Neural crest cell (in vitro differentiated cells): ENCODE data around the gene ITPR1. TPM values are rescaled to one million over a fixed set of nuclear protein-coding genes. Genes with fewer than 3 reads are reported as not detected.
A peak's percentile ranks its signal among the peaks of the same experiment; 100 is the strongest.

Experiments
- DNase-seq: peaks from one replicate; pipeline ENCODE4 v3.0.0; 2021; ENCODE audit warnings: low read depth, mixed read lengths, low spot score
- H3K27ac Mint-ChIP-seq: one replicate; pipeline ENCODE4 v1.8.0; 2021; ENCODE audit warnings: mild to moderate bottlenecking, mixed read lengths; ENCODE audit not compliant: unreplicated experiment
- H3K27me3 Mint-ChIP-seq: 2 replicates; pipeline ENCODE4 v1.8.0; 2021; ENCODE audit warnings: low read depth, mild to moderate bottlenecking, mixed read lengths
- H3K36me3 Mint-ChIP-seq: 2 replicates; pipeline ENCODE4 v1.8.0; 2021; ENCODE audit warnings: low read depth, mild to moderate bottlenecking, mixed read lengths
- H3K4me1 Mint-ChIP-seq: 2 replicates; pipeline ENCODE4 v1.8.0; 2021; ENCODE audit warnings: mixed read lengths
- H3K4me3 Mint-ChIP-seq: one replicate; pipeline ENCODE4 v1.8.0; 2021; ENCODE audit warnings: mild to moderate bottlenecking, mixed read lengths
- H3K9me3 Mint-ChIP-seq: 2 replicates; pipeline ENCODE4 v1.8.0; 2021; ENCODE audit warnings: mixed read lengths
- CTCF ChIP-seq: fragments of 200-600 bp; sonication (generic); conservative IDR thresholded peaks from 2 replicates; pipeline ENCODE4 v1.5.0; 2021; ENCODE audit warnings: antibody characterized with exemption, mild to moderate bottlenecking
- total RNA-seq: library from RNA; stranded (reverse); gene quantifications from 2 replicates; pipeline ENCODE4 v1.2.1, GENCODE V29; 2021

Gene ITPR1
- total RNA-seq, 1 donor from 2014 or later = 4.8 TPM

- Mint-ChIP-seq H3K27me3 (peaks cover 18% of the 10 kb centered on the region), H3K4me1 (no peaks in the 10 kb centered on the region), H3K4me3 (no peak overlapping the region), H3K36me3 (peaks cover 3% of the 10 kb centered on the region), H3K27ac (no peak overlapping the region), H3K9me3 (peaks cover 8% of the 10 kb centered on the region)
- DNase-seq = no peak
- TF ChIP-seq CTCF = no peak
Observed at GRCh38 chr3:4623421-4623999, 130.4 kb downstream of the ITPR1 start.

GRCh38 chr3:4627651-4628375 lies 134.7 kb downstream of the ITPR1 start:
- no peaks in the 10 kb centered on the region for H3K36me3 Mint-ChIP-seq
- H3K27ac Mint-ChIP-seq = no peak overlapping the region
- H3K4me1 Mint-ChIP-seq = no peaks in the 10 kb centered on the region
- no peak overlapping the region for H3K4me3 Mint-ChIP-seq
- no peak for TF ChIP-seq CTCF
- H3K9me3 Mint-ChIP-seq = no peaks in the 10 kb centered on the region
- peaks cover 3% of the 10 kb centered on the region for H3K27me3 Mint-ChIP-seq
- no peak for DNase-seq

GRCh38 chr3:4629095-4630007 lies 136.2 kb downstream of the ITPR1 start:
- H3K4me3 Mint-ChIP-seq = no peak overlapping the region
- H3K4me1 Mint-ChIP-seq = no peaks in the 10 kb centered on the region
- H3K27me3 Mint-ChIP-seq = no peaks in the 10 kb centered on the region
- no peaks in the 10 kb centered on the region for H3K36me3 Mint-ChIP-seq
- TF ChIP-seq CTCF = no peak
- no peak overlapping the region for H3K27ac Mint-ChIP-seq
- no peak for DNase-seq
- H3K9me3 Mint-ChIP-seq = no peaks in the 10 kb centered on the region

GRCh38 chr3:4633078-4634004 lies 140.2 kb downstream of the ITPR1 start:
- no peak for DNase-seq
- H3K27ac Mint-ChIP-seq = no peak overlapping the region
- TF ChIP-seq CTCF = peak; percentile 92
- no peaks in the 10 kb centered on the region for H3K4me1 Mint-ChIP-seq
- no peak overlapping the region for H3K4me3 Mint-ChIP-seq
- no peaks in the 10 kb centered on the region for H3K27me3 Mint-ChIP-seq
- H3K36me3 Mint-ChIP-seq = no peaks in the 10 kb centered on the region
- H3K9me3 Mint-ChIP-seq = no peaks in the 10 kb centered on the region

GRCh38 chr3:4634894-4635293 lies 141.7 kb downstream of the ITPR1 start:
- Mint-ChIP-seq H3K36me3 (no peaks in the 10 kb centered on the region), H3K4me1 (no peaks in the 10 kb centered on the region), H3K4me3 (no peak overlapping the region), H3K27ac (no peak overlapping the region), H3K9me3 (no peaks in the 10 kb centered on the region), H3K27me3 (no peaks in the 10 kb centered on the region)
- no peak for DNase-seq
- TF ChIP-seq CTCF = no peak
